Measurements from ENCODE around the gene JAK1.

The JAK1 gene

DNA sequence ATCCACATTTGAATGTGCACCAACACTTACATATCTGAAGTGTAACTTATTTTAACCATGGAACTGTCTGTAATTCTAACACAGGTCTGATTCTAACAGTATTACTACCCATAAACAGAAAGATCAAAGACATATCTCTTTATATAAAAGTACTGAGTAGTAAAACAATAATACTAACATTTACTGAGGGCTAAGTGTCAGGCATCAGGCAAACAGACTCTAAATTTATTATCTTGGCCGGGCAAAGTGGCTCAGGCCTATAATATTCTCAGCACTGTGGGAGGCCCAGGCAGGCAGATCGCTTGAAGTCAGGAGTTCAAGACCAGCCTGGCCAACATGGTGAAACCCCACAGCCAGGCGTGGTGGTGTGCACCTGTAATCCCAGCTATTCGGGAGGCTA, 85.9 kb downstream of the JAK1 start:
- TF ChIP-seq CREB1 (IDR thresholded peaks at IDR 0.05; ENCODE audit: low read depth), result no peak
- no peak for TF ChIP-seq NFIC (IDR thresholded peaks at IDR 0.05)
- TF ChIP-seq RAD21 (IDR thresholded peaks at IDR 0.05; ENCODE audit: low read depth), result no peak
- no peak for TF ChIP-seq FOXM1 (IDR thresholded peaks at IDR 0.05; ENCODE audit: borderline replicate concordance, low read depth)
- no peak for TF ChIP-seq TAF1 (IDR thresholded peaks at IDR 0.05; ENCODE audit: low read depth)
- no peak for TF ChIP-seq TCF12 (IDR thresholded peaks at IDR 0.05; ENCODE audit: low read depth)
- TF ChIP-seq EGR1 (IDR thresholded peaks at IDR 0.05), result no peak
- TF ChIP-seq, protein P1, sequence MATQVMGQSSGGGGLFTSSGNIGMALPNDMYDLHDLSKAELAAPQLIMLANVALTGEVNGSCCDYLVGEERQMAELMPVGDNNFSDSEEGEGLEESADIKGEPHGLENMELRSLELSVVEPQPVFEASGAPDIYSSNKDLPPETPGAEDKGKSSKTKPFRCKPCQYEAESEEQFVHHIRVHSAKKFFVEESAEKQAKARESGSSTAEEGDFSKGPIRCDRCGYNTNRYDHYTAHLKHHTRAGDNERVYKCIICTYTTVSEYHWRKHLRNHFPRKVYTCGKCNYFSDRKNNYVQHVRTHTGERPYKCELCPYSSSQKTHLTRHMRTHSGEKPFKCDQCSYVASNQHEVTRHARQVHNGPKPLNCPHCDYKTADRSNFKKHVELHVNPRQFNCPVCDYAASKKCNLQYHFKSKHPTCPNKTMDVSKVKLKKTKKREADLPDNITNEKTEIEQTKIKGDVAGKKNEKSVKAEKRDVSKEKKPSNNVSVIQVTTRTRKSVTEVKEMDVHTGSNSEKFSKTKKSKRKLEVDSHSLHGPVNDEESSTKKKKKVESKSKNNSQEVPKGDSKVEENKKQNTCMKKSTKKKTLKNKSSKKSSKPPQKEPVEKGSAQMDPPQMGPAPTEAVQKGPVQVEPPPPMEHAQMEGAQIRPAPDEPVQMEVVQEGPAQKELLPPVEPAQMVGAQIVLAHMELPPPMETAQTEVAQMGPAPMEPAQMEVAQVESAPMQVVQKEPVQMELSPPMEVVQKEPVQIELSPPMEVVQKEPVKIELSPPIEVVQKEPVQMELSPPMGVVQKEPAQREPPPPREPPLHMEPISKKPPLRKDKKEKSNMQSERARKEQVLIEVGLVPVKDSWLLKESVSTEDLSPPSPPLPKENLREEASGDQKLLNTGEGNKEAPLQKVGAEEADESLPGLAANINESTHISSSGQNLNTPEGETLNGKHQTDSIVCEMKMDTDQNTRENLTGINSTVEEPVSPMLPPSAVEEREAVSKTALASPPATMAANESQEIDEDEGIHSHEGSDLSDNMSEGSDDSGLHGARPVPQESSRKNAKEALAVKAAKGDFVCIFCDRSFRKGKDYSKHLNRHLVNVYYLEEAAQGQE (IDR thresholded peaks at IDR 0.05; ENCODE audit: low read depth), result no peak

DNA sequence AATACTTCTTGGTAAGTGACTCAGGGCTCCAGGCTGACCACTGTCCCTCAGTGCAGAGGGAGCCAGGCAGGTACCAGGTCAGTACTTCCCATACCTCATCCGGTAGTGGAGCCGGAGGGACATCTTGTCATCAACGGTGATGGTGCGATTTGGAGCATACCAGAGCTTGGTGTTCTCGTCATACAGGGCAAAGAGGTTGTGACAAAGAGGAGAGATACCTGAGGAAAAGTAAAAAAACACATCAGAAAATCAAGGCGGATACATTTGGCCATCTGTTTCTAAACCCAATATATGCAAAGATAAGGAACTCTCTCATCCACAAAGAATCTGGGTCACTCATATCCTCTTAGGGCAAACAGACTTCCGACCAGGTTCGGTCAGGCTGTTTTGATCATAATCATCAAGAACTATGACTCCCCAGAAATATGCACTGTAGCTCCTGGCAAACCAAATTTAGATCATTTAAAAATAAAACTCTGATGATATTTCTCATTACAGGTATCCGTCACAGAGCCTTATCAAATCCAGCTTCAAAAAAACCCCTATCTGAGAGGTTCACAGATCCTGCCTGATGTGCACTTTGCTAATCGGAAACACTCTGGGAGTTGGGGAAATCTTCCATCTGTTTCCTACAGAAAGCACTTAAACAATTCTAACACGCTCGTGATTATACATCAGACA, 87.3 kb downstream of the JAK1 start:
- TF ChIP-seq TCF12 (IDR thresholded peaks at IDR 0.05; ENCODE audit: low read depth) (no peak), CREB1 (IDR thresholded peaks at IDR 0.05; ENCODE audit: low read depth) (no peak), TEAD4 (IDR thresholded peaks at IDR 0.05) (no peak), TAF1 (IDR thresholded peaks at IDR 0.05; ENCODE audit: low read depth) (no peak), FOXM1 (IDR thresholded peaks at IDR 0.05; ENCODE audit: borderline replicate concordance, low read depth) (no peak), RAD21 (IDR thresholded peaks at IDR 0.05; ENCODE audit: low read depth) (no peak), EP300 (IDR thresholded peaks at IDR 0.05; ENCODE audit: borderline replicate concordance) (no peak), YY1 (IDR thresholded peaks at IDR 0.05; ENCODE audit: low read depth) (no peak), NFIC (IDR thresholded peaks at IDR 0.05) (no peak), CEBPB (IDR thresholded peaks at IDR 0.05) (no peak), ZBTB7A (IDR thresholded peaks at IDR 0.05; ENCODE audit: low read depth) (no peak), EGR1 (IDR thresholded peaks at IDR 0.05) (no peak)
- TF ChIP-seq, protein P2, sequence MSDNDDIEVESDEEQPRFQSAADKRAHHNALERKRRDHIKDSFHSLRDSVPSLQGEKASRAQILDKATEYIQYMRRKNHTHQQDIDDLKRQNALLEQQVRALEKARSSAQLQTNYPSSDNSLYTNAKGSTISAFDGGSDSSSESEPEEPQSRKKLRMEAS (IDR thresholded peaks at IDR 0.05), result no peak
- TF ChIP-seq, protein P3, sequence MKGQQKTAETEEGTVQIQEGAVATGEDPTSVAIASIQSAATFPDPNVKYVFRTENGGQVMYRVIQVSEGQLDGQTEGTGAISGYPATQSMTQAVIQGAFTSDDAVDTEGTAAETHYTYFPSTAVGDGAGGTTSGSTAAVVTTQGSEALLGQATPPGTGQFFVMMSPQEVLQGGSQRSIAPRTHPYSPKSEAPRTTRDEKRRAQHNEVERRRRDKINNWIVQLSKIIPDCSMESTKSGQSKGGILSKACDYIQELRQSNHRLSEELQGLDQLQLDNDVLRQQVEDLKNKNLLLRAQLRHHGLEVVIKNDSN (IDR thresholded peaks at IDR 0.05), result no peak
- TF ChIP-seq, protein P1 (IDR thresholded peaks at IDR 0.05; ENCODE audit: low read depth), result no peak

DNA sequence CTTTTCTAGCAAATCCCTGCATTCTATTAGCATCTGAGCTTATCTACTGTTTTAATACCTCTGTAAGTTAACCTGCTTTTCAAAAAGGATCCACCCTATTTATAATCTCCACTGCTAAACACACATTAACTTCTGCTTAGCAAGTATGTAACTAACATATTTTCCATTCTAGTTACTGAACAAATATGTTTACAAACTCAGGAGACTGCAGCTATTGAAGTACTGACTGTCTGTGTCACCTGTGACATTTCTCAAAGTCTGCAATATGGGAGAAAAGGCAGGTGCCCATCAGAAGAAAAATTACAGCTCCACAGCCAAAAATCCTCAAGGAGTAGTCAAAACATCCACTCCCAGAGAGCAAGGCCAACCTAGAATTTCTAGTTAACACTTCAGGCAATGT, 88.3 kb downstream of the JAK1 start:
- TF ChIP-seq, protein P1 (IDR thresholded peaks at IDR 0.05; ENCODE audit: low read depth), result no peak
- TF ChIP-seq FOXM1 (IDR thresholded peaks at IDR 0.05; ENCODE audit: borderline replicate concordance, low read depth) (no peak), RAD21 (IDR thresholded peaks at IDR 0.05; ENCODE audit: low read depth) (no peak), CREB1 (IDR thresholded peaks at IDR 0.05; ENCODE audit: low read depth) (no peak), TCF12 (IDR thresholded peaks at IDR 0.05; ENCODE audit: low read depth) (no peak), TEAD4 (IDR thresholded peaks at IDR 0.05) (no peak), EP300 (IDR thresholded peaks at IDR 0.05; ENCODE audit: borderline replicate concordance) (no peak), NFIC (IDR thresholded peaks at IDR 0.05) (no peak), YY1 (IDR thresholded peaks at IDR 0.05; ENCODE audit: low read depth) (no peak)

DNA sequence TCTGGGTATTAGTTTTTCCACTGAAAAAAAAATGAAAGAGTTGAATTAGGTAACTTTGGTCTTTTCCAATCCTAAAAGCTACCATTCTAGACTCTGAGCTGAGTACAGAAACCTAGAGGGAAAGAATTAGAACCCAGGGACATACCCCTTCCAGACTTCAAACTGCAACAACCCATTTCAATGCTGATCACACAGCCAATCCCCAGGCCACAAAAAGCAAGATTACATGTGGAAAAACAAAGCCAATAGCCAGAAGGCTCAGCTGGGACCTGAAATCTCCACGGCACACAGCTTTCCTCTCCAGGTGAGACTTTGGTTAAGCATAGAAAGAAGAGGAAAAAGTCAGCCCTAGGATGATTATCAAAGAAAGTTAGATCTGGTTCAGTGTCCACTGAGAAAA, 88.8 kb downstream of the JAK1 start:
- TF ChIP-seq EP300 (IDR thresholded peaks at IDR 0.05; ENCODE audit: borderline replicate concordance) (no peak), CREB1 (IDR thresholded peaks at IDR 0.05; ENCODE audit: low read depth) (no peak), ZBTB7A (IDR thresholded peaks at IDR 0.05; ENCODE audit: low read depth) (no peak), RAD21 (IDR thresholded peaks at IDR 0.05; ENCODE audit: low read depth) (no peak), FOXM1 (IDR thresholded peaks at IDR 0.05; ENCODE audit: borderline replicate concordance, low read depth) (no peak), TAF1 (IDR thresholded peaks at IDR 0.05; ENCODE audit: low read depth) (no peak), CEBPB (IDR thresholded peaks at IDR 0.05) (no peak), TEAD4 (IDR thresholded peaks at IDR 0.05) (no peak)
- TF ChIP-seq, protein P1 (IDR thresholded peaks at IDR 0.05; ENCODE audit: low read depth), result no peak
- TF ChIP-seq, protein P2 (IDR thresholded peaks at IDR 0.05), result no peak

Measured in Ishikawa (cell line).